CD8-positive, alpha-beta memory T cell (primary cell): ENCODE measurements around the gene YBX1. TPM values are rescaled to one million over a fixed set of nuclear protein-coding genes. Genes with fewer than 3 reads are reported as not detected.
"Not testable (repeated sequence)": the region's sequence is repeated elsewhere in the genome, so short reads cannot be mapped to it uniquely, and the experiment has no call there.

Experiments
- CTCF ChIA-PET: fragments of 350-600 bp; sonication (Branson Sonifier 250); formaldehyde crosslinking; loops from one replicate; lab custom pipeline; 2021; ENCODE audit warnings: antibody characterized with exemption; lab: Charles Lee
- POLR2A ChIA-PET: fragments of 350-600 bp; sonication (Branson Sonifier 250); formaldehyde crosslinking; loops from one replicate; lab custom pipeline; 2021; ENCODE audit warnings: antibody characterized with exemption; lab: Charles Lee
- DNase-seq, 5 donors: peaks; one replicate each; pipeline versions ENCODE4 v3.0.0 to v3.0.0-alpha.2; 2020 to 2022; ENCODE audit warnings: mixed read lengths in 1 of 5
- H3K27ac ChIP-seq: one replicate; pipeline ENCODE4 v1.7.0; 2013; ENCODE audit warnings: low read depth, mild to moderate bottlenecking, low read length, moderate library complexity
- H3K27me3 ChIP-seq: 2 replicates; pipeline ENCODE4 v1.7.0; 2013; ENCODE audit warnings: low read length, mild to moderate bottlenecking; ENCODE audit not compliant: insufficient read depth, poor library complexity, severe bottlenecking
- H3K36me3 ChIP-seq: 2 replicates; pipeline ENCODE4 v1.7.0; 2013; ENCODE audit warnings: mild to moderate bottlenecking, low read length, moderate library complexity; ENCODE audit not compliant: insufficient read depth
- H3K4me1 ChIP-seq: 2 replicates; pipeline ENCODE4 v1.7.0; 2013; ENCODE audit warnings: mild to moderate bottlenecking, low read length, moderate library complexity; ENCODE audit not compliant: insufficient read depth
- H3K4me3 ChIP-seq: 2 replicates; pipeline ENCODE4 v1.7.0; 2013; ENCODE audit warnings: mild to moderate bottlenecking, low read length
- H3K9me3 ChIP-seq: 2 replicates; pipeline ENCODE4 v1.7.0; 2013; ENCODE audit warnings: mild to moderate bottlenecking, low read length
- H3K27ac Mint-ChIP-seq, 8 donors: one replicate each; pipeline ENCODE4 v1.8.0; 2020 to 2021; ENCODE audit warnings: mixed read lengths in 8 of 8, mild to moderate bottlenecking in 6 of 8, inconsistent platforms in 3 of 8, moderate library complexity in 3 of 8
- H3K27me3 Mint-ChIP-seq, 2 donors: one replicate each; pipeline ENCODE4 v1.8.0; 2020 to 2021; ENCODE audit warnings: mixed read lengths in 2 of 2, mild to moderate bottlenecking in 1 of 2, moderate library complexity in 1 of 2
- H3K36me3 Mint-ChIP-seq, 3 donors: one replicate each; pipeline ENCODE4 v1.8.0; 2020 to 2021; ENCODE audit warnings: mixed read lengths in 3 of 3, inconsistent platforms in 1 of 3, mild to moderate bottlenecking in 1 of 3
- H3K4me1 Mint-ChIP-seq, 3 donors: one replicate each; pipeline ENCODE4 v1.8.0; 2020 to 2021; ENCODE audit warnings: mixed read lengths in 3 of 3, inconsistent platforms in 1 of 3, mild to moderate bottlenecking in 1 of 3
- H3K4me3 Mint-ChIP-seq, 7 donors: one replicate each; pipeline ENCODE4 v1.8.0; 2020 to 2021; ENCODE audit warnings: mixed read lengths in 7 of 7, mild to moderate bottlenecking in 6 of 7, moderate library complexity in 4 of 7, inconsistent platforms in 2 of 7
- H3K9me3 Mint-ChIP-seq, 5 donors: one replicate each; pipeline ENCODE4 v1.8.0; 2020 to 2022; ENCODE audit warnings: mixed read lengths in 5 of 5, mild to moderate bottlenecking in 3 of 5, moderate library complexity in 2 of 5, inconsistent platforms in 1 of 5
- polyA plus RNA-seq: library from polyadenylated mRNA; unstranded; fragments of 300-500 nt; fragmentation: Illumina TruSeq; gene quantifications from one replicate; pipeline ENCODE4 v1.2.3, GENCODE V29; 2021
- total RNA-seq, 2 experiments: library from RNA; stranded (reverse); gene quantifications; one replicate each; pipeline ENCODE4 v1.2.3, GENCODE V29; 2021

The YBX1 gene
- total and polyA plus RNA-seq, 3 experiments from 2014 or later = 99.0 to 1,379 (median 1,366) TPM

DNA sequence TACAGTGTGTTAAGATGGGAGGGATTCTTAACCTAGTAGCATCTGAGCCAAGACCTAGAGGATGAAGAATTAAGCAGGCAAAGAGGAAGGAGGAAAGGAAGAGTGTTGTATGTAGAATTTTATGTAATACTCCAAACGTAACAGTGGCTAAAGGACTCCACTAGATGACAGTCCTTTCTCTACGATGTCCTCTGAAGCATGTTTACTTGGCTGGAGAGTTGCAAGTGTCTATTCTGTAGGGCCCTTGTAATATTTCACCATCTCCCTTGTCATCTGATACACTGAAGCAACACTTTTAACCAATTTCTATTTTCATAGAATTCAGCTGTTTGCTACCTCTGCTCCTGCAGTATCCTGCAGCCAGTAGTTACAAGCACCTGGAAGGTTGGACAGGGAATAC lies 2.2 kb upstream of the YBX1 start:
- H3K36me3 Mint-ChIP-seq = peaks cover 0 to 46% (median 10%) of the 10 kb centered on the region in 3 donors
- H3K27ac ChIP-seq = no peak overlapping the region
- no peaks in the 10 kb centered on the region for H3K36me3 ChIP-seq
- H3K4me1 ChIP-seq = peaks cover 31% of the 10 kb centered on the region
- peaks cover 0 to 2% of the 10 kb centered on the region in 2 donors for H3K27me3 Mint-ChIP-seq
- H3K9me3 ChIP-seq = no peaks in the 10 kb centered on the region
- no peaks in the 10 kb centered on the region for H3K9me3 Mint-ChIP-seq
- H3K27ac Mint-ChIP-seq = peak overlapping the region in 4 of 8 donors; percentile 2 to 93 (median 41)
- H3K4me1 Mint-ChIP-seq = peaks cover 34 to 46% (median 45%) of the 10 kb centered on the region in 3 donors
- no peaks in the 10 kb centered on the region for H3K27me3 ChIP-seq
- H3K4me3 Mint-ChIP-seq = peak overlapping the region in 5 of 7 donors; percentile 66 to 99 (median 98)
- DNase-seq = no peak
- no peak overlapping the region for H3K4me3 ChIP-seq
- POLR2A ChIA-PET = interaction anchor here (3.9 kb wide), 1 partner anchor 22 kb away, joined by 43 read pairs; the partner anchor contains the start of gene PPIH
- CTCF ChIA-PET = interaction anchor here (1.4 kb wide), 1 partner anchor 23 kb away, joined by 4 read pairs; no protein-coding TSS in a partner anchor

GRCh38 chr1:42680921-42681683 lies 1.1 kb upstream of the YBX1 start:
- Mint-ChIP-seq H3K4me1 (peaks cover 45 to 56% (median 56%) of the 10 kb centered on the region in 3 donors), H3K27ac (peak overlapping the region; percentile 96 to 99 (median 98))

DNA sequence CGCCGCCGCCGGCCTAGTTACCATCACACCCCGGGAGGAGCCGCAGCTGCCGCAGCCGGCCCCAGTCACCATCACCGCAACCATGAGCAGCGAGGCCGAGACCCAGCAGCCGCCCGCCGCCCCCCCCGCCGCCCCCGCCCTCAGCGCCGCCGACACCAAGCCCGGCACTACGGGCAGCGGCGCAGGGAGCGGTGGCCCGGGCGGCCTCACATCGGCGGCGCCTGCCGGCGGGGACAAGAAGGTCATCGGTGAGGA lies 193 bp downstream of the YBX1 start:
- CTCF ChIA-PET = interaction anchor here (1.4 to 3.5 kb wide), 3 partner anchors 10 to 85 kb away, joined by 5 to 15 read pairs (median 12); partner anchors contain the start of genes C1orf50, P3H1 and PPIH
- not testable (repeated sequence) for H3K27ac ChIP-seq, H3K9me3 Mint-ChIP-seq, H3K36me3 ChIP-seq, DNase-seq, H3K27me3 Mint-ChIP-seq, H3K9me3 ChIP-seq, H3K27me3 ChIP-seq
- peaks cover 0 to 41% (median 10%) of the 10 kb centered on the region in 3 donors for H3K36me3 Mint-ChIP-seq
- H3K4me1 Mint-ChIP-seq = peaks cover 58 to 69% (median 69%) of the 10 kb centered on the region in 3 donors
- H3K4me3 Mint-ChIP-seq = peak overlapping the region; percentile 96 to 100 (median 99)
- H3K27ac Mint-ChIP-seq = peak overlapping the region; percentile 96 to 99 (median 98)
- POLR2A ChIA-PET = interaction anchor here (0.8 to 3.9 kb wide), 10 partner anchors 9 to 762 kb away, joined by 3 to 45 read pairs (median 4); partner anchors contain the start of genes C1orf50, P3H1, PPIH and ZNF691
- Histone ChIP-seq H3K4me3 (peak overlapping the region; percentile 92), H3K4me1 (peaks cover 52% of the 10 kb centered on the region)

More at GRCh38 chr1:42680921-42681683, 1.1 kb upstream of the YBX1 start:
- no peaks in the 10 kb centered on the region for H3K36me3 ChIP-seq
- no peaks in the 10 kb centered on the region for H3K9me3 ChIP-seq
- Mint-ChIP-seq H3K36me3 (peaks cover 0 to 44% (median 10%) of the 10 kb centered on the region in 3 donors), H3K9me3 (no peaks in the 10 kb centered on the region), H3K27me3 (peaks cover 0 to 2% of the 10 kb centered on the region in 2 donors), H3K4me3 (peak overlapping the region; percentile 96 to 100 (median 99))
- no peaks in the 10 kb centered on the region for H3K27me3 ChIP-seq
- ChIA-PET POLR2A (interaction anchor here (1.3 to 3.9 kb wide), 3 partner anchors 10 to 23 kb away, joined by 4 to 43 read pairs (median 12); partner anchors contain the start of gene PPIH), CTCF (no interaction called here)
- peak in 1 of 5 donors; percentile 42 for DNase-seq
- H3K27ac ChIP-seq = peak overlapping the region; percentile 86
- H3K4me1 ChIP-seq = peaks cover 42% of the 10 kb centered on the region
- H3K4me3 ChIP-seq = peak overlapping the region; percentile 92

GRCh38 chr1:42682739-42683531 lies 717 bp downstream of the YBX1 start:
- H3K36me3 Mint-ChIP-seq = peaks cover 0 to 44% (median 12%) of the 10 kb centered on the region in 3 donors
- H3K27ac Mint-ChIP-seq = peak overlapping the region; percentile 55 to 97 (median 96)
- Histone ChIP-seq H3K4me3 (peak overlapping the region; percentile 60), H3K27ac (peak overlapping the region; percentile 73), H3K9me3 (no peaks in the 10 kb centered on the region), H3K27me3 (no peaks in the 10 kb centered on the region), H3K36me3 (no peaks in the 10 kb centered on the region), H3K4me1 (peaks cover 57% of the 10 kb centered on the region)
- ChIA-PET POLR2A (interaction anchor here (0.6 to 3.9 kb wide), 14 partner anchors 8 to 763 kb away, joined by 3 to 45 read pairs (median 4); partner anchors contain the start of genes C1orf50, P3H1, PPIH and ZNF691), CTCF (interaction anchor here (0.8 to 3.5 kb wide), 5 partner anchors 9 to 1262 kb away, joined by 3 to 15 read pairs (median 5); partner anchors contain the start of genes C1orf50, P3H1 and PPIH)
- H3K4me3 Mint-ChIP-seq = peak overlapping the region; percentile 90 to 97 (median 96)
- peaks cover 0 to 2% of the 10 kb centered on the region in 2 donors for H3K27me3 Mint-ChIP-seq
- peaks cover 63 to 74% (median 72%) of the 10 kb centered on the region in 3 donors for H3K4me1 Mint-ChIP-seq
- no peaks in the 10 kb centered on the region for H3K9me3 Mint-ChIP-seq
- peak; percentile 60 to 82 (median 66) for DNase-seq

GRCh38 chr1:42684139-42684538 lies 1.9 kb downstream of the YBX1 start:
- ChIA-PET CTCF (interaction anchor here (0.8 to 3.5 kb wide), 3 partner anchors 24 to 83 kb away, joined by 3 to 15 read pairs (median 12); partner anchors contain the start of genes C1orf50, P3H1 and PPIH), POLR2A (interaction anchor here (0.9 to 2.8 kb wide), 4 partner anchors 7 to 350 kb away, joined by 4 to 45 read pairs (median 10); partner anchors contain the start of genes C1orf50 and P3H1)
- Mint-ChIP-seq H3K4me1 (peaks cover 75 to 86% (median 82%) of the 10 kb centered on the region in 3 donors), H3K27ac (peak overlapping the region; percentile 55 to 97 (median 94)), H3K36me3 (peaks cover 0 to 46% (median 12%) of the 10 kb centered on the region in 3 donors), H3K9me3 (no peaks in the 10 kb centered on the region), H3K4me3 (peak overlapping the region; percentile 90 to 97 (median 96)), H3K27me3 (peaks cover 0 to 2% of the 10 kb centered on the region in 2 donors)
- Histone ChIP-seq H3K27me3 (no peaks in the 10 kb centered on the region), H3K27ac (peak overlapping the region; percentile 73), H3K4me1 (peaks cover 69% of the 10 kb centered on the region), H3K4me3 (peak overlapping the region; percentile 60), H3K36me3 (no peaks in the 10 kb centered on the region), H3K9me3 (no peaks in the 10 kb centered on the region)
- no peak for DNase-seq

DNA sequence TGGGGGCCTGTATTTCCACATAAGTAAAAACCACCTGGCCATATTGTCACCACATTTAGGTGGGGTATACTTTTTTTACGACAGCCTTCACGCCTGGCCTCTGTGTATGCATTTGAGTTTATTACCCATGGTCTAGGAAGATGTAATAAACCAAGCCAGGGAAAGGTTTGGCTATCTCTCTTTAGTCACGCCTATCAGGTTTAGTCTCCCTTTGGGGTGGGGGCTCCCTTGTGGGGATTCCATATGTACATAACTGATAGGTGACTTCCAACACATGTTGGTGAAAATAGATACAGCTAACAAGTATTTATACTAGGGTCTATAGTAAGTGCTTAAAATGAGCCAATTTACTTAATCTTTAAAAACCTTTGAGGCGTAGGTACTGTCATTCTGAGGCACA lies 4.2 kb downstream of the YBX1 start:
- H3K9me3 Mint-ChIP-seq = no peaks in the 10 kb centered on the region
- H3K36me3 Mint-ChIP-seq = peaks cover 0 to 50% (median 12%) of the 10 kb centered on the region in 3 donors
- no peak for DNase-seq
- Histone ChIP-seq H3K36me3 (no peaks in the 10 kb centered on the region), H3K27me3 (no peaks in the 10 kb centered on the region), H3K4me1 (peaks cover 77% of the 10 kb centered on the region), H3K9me3 (no peaks in the 10 kb centered on the region), H3K4me3 (no peak overlapping the region), H3K27ac (no peak overlapping the region)
- peaks cover 88 to 91% (median 88%) of the 10 kb centered on the region in 3 donors for H3K4me1 Mint-ChIP-seq
- H3K27me3 Mint-ChIP-seq = peaks cover 0 to 2% of the 10 kb centered on the region in 2 donors
- peak overlapping the region in 7 of 8 donors; percentile 10 to 71 (median 36) for H3K27ac Mint-ChIP-seq
- POLR2A ChIA-PET = no interaction called here
- CTCF ChIA-PET = no interaction called here
- peak overlapping the region; percentile 13 to 97 (median 55) for H3K4me3 Mint-ChIP-seq

- peak overlapping the region; percentile 13 to 57 (median 28) for H3K27ac Mint-ChIP-seq
- Histone ChIP-seq H3K4me1 (peaks cover 77% of the 10 kb centered on the region), H3K36me3 (peaks cover under 1% of the 10 kb centered on the region), H3K27me3 (no peaks in the 10 kb centered on the region), H3K9me3 (no peaks in the 10 kb centered on the region), H3K27ac (no peak overlapping the region), H3K4me3 (no peak overlapping the region)
- no peaks in the 10 kb centered on the region for H3K9me3 Mint-ChIP-seq
- ChIA-PET CTCF (no interaction called here), POLR2A (interaction anchor here (0.6 to 2.5 kb wide), 6 partner anchors 7 to 1107 kb away, joined by 3 to 12 read pairs (median 3); partner anchors contain the start of genes PPIH and YBX1)
- no peaks in the 10 kb centered on the region for H3K27me3 Mint-ChIP-seq
- no peak for DNase-seq
- H3K4me3 Mint-ChIP-seq = peak overlapping the region in 5 of 7 donors; percentile 16 to 60 (median 33)
- H3K4me1 Mint-ChIP-seq = peaks cover 92 to 100% (median 99%) of the 10 kb centered on the region in 3 donors
- H3K36me3 Mint-ChIP-seq = peaks cover 0 to 52% (median 4%) of the 10 kb centered on the region in 3 donors
Observed at GRCh38 chr1:42689912-42690311, 7.7 kb downstream of the YBX1 start.
